ENCODE data around the gene UPK3A.

The UPK3A gene

GRCh38 chr22:45284705-45285262 is at the start of gene UPK3A:
Gene UPK3A (plus strand): TSS chr22:45284949. CDS start chr22:45285014, 65 bp downstream.
- TF ChIP-seq CTCF (IDR thresholded peaks at IDR 0.05; ENCODE audit: extremely low read depth, missing control alignments), result no peak
- peak; percentile 57 for DNase-seq (ENCODE audit: low spot score)

GRCh38 chr22:45235101-45235777 is 49.5 kb upstream of the UPK3A start:
- DNase-seq (ENCODE audit: low spot score), result peak; percentile 69
- TF ChIP-seq CTCF (IDR thresholded peaks at IDR 0.05; ENCODE audit: extremely low read depth, missing control alignments), result no peak

DNA sequence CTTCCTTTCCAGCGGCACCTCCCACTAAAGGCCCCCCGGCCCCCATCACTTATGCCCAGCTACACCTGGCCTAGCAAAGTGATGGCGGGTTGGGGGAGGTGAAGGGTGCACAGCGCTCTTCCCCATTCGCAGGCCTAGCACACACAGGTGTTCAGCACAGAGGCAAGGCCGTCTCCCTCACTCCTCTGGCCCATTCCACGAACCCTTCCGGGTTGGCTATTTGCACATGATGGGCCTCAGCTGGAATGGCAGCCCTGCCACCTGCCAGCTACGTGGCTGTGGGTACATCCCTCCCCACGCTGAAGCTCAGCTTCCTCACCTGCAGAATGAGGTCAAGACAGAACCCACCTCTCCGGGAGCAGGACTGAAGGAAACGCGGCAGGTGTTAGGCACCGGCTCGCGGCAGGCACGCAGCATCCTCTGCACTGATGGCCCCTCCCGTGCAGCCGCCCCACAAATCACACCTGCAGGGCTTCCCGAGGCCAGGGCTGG is 48.9 kb upstream of the UPK3A start:
- no peak for DNase-seq (ENCODE audit: low spot score)
- TF ChIP-seq CTCF (IDR thresholded peaks at IDR 0.05; ENCODE audit: extremely low read depth, missing control alignments), result no peak

DNA sequence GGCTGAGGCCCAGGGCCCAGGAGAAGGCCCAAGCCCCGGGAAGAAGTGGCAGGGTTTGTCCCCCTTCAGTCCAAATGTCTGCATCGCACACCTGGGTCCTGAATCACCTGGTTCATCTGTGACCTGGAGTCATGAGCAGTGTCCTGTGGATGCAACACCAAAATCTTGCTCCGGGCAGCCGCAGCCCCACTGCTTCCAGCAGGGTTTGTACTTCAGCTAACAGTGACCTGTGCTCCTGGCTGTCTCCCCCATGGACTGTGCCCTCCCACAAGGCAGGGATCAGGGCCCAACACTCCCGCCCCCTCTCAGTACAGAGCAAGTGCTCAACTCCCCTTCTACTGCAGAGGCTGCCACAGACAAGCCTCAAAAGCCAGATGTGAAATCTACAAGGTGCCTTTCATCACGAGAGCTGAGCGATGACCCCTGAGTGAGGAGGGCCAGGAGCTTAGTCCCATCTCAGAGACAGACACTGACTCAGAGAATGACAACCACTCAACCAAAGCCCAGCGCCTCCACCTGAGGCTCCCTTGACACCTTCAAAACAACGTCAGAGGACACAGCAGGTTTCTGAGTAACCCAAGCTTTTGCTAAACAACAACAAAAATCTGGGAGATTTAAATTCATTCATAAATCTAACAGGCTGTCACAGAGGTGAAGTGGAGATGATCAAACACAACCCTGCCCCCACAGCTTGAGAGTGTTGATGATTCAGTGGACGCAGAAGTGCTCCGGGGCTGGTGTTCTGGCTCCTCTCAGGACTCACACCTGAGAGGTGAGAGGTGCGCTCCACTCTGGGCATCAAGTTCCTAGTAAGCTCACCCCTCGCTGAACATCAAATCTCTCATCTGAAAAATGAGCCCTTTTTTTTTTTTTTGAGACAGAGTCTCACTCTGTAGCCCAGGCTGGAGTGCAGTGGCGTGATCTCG is 47.4 kb upstream of the UPK3A start:
- no peak for DNase-seq (ENCODE audit: low spot score)
- TF ChIP-seq CTCF (IDR thresholded peaks at IDR 0.05; ENCODE audit: extremely low read depth, missing control alignments), result no peak

DNA sequence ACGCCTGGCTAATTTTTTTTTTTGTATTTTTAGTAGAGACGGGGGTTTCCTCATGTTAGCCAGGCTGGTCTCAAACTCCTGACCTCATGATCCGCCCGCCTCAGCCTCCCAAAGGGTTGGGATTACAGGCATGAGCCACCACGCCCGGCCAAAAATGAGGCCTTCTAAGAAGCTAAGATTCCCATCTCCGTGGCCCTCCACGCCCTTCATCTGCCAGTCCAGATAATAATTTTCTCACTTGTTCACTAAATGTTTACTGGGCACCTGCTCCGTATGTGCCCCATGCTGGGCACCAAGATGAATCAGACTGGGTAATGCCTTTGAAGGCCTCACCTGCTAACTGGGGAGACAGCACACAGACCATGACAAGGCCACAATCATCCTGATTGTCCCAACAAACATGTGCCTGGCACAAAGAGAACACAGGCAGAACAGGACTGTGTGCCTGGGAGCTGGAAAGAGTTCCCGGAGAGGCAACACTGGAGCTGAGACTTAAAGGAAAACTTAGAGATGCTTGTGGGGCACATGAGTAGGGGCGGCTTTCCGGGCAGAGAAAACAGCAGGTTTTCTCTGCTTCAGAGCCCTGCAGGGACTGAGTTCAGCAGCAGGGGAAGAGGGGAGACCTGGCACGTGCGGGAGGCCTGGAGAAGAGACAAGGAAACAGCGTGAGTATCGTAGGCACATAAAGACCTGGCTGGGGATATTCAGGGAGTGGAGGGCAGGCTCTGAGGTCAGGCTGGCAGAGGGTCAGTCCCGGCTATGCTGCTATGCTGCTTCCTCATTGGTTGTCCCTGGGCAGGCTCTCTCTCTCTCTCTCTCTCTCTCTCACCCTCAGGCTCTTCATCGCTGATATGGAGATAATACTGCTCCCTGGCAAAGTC is 46.4 kb upstream of the UPK3A start:
- no peak for TF ChIP-seq CTCF (IDR thresholded peaks at IDR 0.05; ENCODE audit: extremely low read depth, missing control alignments)

DNA sequence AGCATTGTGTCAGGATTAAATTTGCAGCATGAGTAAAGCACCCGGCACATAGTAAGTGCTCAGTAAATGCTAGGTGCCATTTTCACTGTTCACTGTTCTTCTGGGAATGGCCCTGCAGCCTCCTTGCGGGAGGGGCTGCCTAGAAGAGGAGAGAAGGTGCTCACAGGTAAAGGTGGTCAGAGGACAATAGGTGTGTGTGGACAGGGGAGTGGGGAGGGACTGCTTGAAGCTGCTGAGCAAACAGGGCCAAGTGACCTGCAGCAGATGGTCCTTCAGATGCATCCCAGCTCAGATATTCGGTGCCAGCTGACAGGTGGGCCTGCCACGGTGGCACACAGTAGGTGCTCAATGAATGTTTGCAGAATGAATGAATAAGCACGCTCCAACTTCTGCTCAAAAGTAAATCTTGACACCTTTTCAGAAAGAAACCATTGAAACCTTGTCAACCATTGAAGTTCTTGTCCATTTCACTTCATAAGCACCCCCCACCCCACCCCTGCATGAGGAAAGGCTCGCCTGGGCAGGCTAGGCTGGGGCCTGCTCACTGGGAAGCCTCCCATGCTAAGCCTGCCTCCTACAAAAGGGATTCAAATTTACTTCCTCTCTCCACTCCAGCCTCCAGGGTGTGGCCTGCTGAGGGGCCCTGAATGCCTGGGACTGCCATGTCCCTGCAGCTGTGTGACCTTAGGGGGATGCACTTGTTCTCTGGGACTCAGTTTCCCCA is 45.6 kb upstream of the UPK3A start:
- TF ChIP-seq CTCF (IDR thresholded peaks at IDR 0.05; ENCODE audit: extremely low read depth, missing control alignments), result no peak
- DNase-seq (ENCODE audit: low spot score), result no peak

More for the DNA sequence above, 46.4 kb upstream of the UPK3A start:
- DNase-seq (ENCODE audit: low spot score), result no peak
